HG02981 (cell line): ENCODE measurements around the gene ALKBH1.
"Not testable (repeated sequence)": the region's sequence is repeated elsewhere in the genome, so short reads cannot be mapped to it uniquely, and the experiment has no call there.

Experiments used
- ATAC-seq: cut with Tn5 transposase; IDR thresholded peaks from one replicate; pipeline ENCODE4 v1.9.1; 2021; ENCODE audit warnings: mild to moderate bottlenecking, moderate library complexity; ENCODE audit not compliant: unreplicated experiment

ALKBH1 gene, protein sequence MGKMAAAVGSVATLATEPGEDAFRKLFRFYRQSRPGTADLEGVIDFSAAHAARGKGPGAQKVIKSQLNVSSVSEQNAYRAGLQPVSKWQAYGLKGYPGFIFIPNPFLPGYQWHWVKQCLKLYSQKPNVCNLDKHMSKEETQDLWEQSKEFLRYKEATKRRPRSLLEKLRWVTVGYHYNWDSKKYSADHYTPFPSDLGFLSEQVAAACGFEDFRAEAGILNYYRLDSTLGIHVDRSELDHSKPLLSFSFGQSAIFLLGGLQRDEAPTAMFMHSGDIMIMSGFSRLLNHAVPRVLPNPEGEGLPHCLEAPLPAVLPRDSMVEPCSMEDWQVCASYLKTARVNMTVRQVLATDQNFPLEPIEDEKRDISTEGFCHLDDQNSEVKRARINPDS

DNA sequence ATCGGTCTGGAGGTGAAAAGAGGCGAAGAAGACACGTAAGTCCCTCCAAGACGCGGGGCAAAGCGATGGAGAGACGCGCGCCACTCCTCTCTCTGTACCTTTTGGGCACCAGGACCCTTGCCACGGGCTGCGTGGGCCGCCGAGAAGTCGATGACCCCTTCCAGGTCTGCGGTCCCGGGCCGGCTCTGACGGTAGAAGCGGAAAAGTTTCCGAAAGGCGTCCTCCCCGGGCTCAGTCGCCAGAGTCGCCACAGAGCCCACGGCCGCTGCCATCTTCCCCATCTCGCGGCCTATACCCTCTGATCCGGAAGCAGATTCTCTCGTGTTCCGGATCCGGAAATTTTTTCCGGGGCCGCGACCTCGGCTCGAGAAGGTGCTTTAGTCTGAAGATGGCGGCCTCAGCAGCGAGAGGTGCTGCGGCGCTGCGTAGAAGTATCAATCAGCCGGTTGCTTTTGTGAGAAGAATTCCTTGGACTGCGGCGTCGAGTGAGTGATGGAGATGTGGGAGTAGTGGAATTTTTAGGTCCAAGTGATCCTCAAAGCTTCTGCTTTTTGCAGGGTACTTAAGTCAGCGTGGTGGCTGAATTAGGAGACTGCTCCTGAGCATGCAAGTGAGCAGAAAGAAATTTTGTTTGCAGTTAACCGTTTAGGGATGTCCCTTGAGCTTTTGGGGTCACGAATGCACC, at the start of gene ALKBH1, which contains the start of gene SLIRP:
Gene ALKBH1, minus strand, starts transcription at position 300 of the 685 bp plus-strand sequence. Its CDS starts 19 bp downstream, at position 281.
Gene SLIRP, plus strand, starts transcription at position 380 of the 685 bp plus-strand sequence. Its CDS starts 9 bp downstream, at position 389.
- peak; percentile 96 for ATAC-seq

DNA sequence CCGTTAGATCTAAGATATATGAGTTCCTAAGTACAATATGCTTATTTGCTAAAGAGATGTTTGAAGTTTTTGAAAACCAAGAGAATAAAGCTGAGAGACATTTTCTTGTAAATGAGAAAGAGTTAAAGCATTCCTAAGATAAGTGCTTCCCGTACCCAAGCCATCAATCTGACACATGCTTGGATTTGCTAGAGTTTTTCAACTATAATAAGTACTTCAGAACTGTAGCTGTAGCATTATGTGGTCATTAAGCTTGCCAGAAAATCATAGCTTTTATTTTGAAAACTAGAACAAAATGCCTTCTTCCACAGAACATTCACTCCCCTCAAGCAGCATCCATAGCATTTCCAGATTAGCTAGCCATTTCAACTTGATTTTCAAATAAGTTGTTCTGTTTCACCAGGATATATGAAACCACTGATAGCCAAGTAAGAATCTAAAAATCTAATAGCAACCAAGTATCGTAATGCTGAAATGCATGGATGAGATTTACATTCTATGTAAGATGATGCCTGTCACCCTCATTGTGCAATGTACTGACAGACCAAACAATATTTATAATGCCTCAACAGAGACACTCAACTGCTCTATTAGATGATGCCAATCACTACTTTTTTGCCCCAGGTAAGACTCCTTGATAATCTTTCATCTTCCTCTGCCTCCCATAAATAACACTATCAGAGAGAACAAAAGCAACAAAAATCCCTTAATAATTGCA, 45.1 kb upstream of the ALKBH1 start:
- ATAC-seq, result no peak

DNA sequence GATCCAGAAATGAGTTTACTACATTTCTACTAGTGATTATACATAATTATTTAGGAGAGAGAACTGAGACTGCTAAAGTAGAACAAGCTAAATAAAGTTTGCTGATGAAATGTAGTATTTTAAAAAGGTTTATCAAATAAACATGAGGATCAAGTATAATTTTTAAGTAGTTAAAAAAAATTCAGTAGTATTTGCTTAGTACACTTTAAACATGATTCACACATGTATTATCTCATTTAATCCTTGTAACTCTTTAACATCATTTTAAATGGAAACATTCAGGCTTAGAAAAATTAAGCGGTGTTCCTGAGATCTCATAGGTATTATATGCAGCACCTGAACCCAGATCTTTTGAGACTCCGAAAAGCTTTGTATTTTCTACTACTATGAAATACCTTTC, 44.4 kb upstream of the ALKBH1 start:
- ATAC-seq, result no peak

DNA sequence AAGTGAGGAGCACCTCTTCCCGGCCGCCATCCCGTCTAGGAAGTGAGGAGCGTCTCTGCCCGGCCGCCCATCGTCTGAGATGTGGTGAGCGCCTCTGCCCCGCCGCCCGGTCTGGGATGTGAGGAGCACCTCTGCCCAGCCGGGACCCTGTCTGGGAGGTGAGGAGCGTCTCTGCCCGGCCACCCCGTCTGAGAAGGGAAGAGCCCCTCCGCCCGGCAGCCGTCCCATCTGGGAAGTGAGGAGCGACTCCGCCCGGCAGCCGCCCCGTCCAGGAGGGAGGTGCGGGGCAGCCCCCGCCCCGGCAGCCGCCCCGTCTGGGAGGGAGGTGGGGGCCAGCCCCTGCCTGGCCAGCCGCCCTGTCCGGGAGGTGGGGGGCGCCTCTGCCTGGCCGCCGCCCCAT, 39.6 kb upstream of the ALKBH1 start:
- ATAC-seq, result not testable (repeated sequence)

DNA sequence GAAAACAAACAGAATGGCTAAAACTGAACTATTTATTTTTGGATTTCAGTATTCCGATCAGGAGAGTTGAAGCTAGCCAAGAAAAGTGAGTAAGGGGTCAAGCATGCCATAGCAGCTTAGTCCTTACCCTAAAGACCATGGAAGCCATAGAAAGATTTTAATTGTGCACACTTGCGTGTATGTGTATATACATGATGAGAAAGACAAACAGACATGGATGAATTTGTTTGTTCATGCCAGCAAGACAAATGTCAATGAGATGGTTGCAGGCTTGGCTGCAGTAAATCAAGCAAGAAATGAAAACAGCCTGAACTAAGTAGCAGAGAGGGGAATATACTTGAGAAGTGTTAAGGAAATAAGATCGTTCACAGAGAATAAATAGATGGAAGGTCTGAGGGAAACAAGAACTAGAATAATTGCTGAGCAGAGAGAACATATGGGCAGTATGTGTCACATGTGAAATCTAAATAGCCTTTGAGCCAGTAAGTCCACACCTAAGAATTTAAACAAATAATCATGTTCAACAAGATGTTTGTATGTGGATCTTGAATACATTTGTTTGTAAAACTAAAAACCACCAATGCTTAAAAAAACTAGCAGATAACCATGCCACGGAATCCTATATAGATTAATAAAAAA, 38.4 kb upstream of the ALKBH1 start:
- no peak for ATAC-seq

DNA sequence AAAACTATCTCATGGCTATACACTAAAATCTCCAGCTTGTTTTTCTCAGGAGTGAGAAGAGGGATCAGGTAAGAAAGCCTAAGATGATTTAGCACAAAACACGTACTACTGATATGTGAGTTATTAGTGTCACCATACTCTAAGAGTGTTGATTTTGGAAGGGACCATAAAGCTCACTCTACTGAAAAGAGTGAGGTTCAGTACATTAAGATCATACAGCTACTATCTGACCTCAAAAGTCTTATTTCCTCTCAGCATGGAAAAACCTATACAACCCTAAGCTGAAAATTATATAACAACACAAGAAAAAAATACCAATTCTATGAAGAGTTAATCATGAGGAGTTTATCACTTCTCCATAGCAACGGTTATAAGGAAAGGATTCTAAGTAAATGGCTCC, 33.6 kb upstream of the ALKBH1 start:
- ATAC-seq, result no peak

DNA sequence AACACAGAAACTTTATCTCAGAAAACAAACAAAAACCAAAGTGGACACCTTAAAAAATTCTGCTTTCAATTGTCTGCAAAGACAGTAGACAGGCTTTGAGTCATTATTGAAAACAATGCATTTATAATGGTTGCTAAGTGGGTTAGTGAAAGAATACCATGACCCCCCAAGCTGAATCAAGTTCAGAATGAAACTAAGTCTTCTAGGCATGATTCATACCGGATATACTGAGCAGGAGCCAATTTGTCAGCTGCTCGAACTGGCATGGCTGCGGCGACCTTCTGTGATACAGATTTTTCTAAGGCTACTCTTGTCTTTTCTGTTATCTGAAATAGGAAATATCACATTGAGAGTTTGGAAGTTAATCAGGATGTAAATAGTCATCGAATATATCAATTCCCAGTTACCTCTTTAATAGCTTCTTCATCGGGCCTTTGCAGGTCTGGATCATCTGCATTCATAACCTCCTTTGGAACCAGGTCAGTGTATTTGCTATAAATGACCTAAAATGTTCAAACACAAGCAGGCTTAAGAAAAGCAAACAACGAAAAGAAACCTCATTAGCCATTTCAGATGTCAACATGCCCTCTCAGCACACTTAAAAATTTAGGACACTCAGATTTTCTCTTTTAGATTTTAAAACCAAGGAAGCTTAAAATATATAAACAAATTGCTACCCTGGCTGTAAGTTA, 30.9 kb upstream of the ALKBH1 start:
- ATAC-seq, result no peak

DNA sequence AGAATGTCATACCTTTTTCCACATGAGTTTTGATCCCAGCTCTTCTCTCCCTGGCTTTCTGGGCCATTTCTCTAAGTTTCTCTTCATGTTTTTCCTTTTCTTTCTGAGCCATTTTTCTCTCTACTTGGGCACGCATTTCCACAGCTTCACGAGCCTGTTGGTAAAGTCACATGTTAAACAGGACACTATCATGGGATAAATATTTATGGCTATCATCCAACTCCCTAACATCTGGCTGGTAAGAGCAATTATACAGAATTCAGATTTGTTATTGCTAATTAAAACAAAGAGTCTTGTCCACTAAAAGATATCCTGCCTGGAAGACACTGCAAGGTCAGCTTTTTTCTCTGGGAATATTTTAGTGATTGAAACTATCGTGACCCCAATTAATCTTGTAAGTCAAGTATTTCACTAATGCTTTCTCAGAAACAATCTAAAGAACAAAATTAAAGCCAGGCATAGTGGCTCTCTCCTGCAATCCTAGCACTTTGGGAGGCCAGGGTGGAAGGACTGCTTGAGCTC, 23.2 kb upstream of the ALKBH1 start:
- ATAC-seq, result no peak

DNA sequence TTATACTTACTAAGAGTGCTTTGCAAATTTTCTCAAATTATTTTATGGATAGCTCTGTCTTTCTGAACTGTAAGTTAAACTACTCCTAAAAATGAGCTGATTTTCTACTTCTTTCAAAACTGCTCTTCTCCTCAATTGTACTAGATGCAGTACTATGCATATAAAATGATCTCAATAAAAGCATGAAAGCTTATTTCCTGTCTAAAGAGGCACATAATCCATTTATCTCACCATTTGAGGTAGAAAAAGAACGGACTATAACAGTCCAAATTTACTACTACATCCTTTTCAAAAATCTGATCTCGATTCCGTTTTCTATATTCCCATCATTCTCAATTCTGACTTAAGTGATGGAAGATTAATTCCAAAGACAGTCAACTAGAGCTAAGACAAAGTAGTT, 14.5 kb upstream of the ALKBH1 start:
- ATAC-seq, result no peak

DNA sequence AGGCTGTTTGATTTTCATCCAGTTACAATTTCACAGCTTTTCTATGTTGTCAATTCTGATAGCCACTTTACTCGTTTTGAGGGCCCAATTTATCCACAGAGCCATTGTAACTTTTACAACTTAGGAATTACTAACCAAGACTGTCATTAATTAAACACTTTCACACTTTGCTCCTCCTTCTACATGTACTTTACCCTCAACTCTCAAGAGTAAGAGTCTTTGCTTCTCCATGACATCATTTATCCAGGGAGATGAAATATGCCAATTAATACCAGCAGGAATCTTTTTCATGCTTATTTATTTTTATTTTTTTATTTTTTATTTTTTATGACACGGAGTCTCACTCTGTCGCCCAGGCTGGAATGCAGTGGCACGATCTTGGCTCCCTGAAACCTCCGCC, 13.6 kb upstream of the ALKBH1 start:
- ATAC-seq, result no peak

DNA sequence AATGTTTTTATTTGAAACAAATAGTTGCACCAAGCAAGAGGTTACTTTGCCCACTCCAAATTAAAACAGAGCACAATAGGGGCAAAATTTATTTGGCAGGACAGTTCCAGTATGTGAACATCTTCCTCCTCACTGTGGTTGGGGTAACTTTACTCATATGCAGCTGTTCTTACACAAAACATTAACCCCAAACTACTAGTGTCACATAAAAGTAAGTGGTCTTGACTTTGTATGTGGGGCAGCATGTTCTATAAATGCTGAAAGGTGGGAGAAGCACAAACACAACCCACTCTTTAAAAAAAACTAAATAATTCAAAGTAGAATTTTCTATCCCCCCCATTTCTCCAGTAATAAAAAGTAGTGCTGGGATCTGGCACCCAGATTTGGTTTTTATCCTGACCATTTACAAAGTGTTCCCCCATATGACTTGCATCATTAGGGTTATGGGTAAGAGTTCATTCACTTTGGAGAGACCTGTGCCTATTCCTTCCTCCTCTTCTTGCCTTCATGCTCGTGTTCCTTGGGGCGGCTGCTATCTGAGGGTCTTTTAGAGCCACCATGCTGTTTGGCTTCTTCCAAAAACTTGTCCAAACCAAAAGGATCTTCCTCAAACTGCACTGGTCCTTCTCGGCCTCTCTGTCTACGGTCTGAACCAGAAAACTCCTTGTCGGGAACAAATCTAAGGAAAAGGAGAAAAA, 9.9 kb upstream of the ALKBH1 start:
- no peak for ATAC-seq

DNA sequence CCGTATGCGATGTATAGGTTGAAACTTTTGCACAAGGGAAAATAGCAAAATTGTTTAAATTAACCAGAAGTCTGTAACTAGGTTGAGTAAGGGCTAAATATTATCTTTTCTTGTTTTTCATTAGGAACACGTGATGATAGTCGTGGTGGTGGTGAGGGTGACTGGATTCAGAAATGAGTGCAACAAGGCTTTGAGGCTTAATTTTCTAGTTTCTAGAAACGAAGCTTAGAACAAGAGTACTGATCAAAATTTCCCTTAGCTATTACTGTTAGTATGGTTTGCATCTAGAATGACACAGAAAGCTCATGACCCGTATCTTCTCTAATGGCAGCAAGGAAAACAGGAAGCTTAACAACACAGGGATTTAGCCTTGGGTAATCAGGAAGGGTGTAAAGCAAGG, 7.1 kb upstream of the ALKBH1 start:
- no peak for ATAC-seq

DNA sequence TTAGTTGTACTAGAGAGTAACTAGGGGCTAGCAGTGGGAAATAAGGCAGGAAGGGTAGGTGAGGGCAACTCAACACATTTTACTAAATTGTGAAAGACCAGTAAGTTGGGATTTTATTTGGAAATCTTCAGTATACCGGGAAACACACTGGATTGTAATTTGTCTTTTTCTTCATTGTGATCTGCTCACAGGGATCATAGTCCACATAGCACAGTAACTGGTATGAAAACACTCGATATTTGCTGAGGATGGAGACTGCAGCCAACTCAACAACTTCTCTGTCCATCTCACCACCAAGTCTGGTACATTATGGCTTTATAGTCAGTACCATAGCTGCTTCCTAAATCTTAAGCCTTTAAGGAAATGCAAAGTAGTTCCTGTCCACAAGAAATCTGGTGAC, 2.5 kb upstream of the ALKBH1 start:
- no peak for ATAC-seq

DNA sequence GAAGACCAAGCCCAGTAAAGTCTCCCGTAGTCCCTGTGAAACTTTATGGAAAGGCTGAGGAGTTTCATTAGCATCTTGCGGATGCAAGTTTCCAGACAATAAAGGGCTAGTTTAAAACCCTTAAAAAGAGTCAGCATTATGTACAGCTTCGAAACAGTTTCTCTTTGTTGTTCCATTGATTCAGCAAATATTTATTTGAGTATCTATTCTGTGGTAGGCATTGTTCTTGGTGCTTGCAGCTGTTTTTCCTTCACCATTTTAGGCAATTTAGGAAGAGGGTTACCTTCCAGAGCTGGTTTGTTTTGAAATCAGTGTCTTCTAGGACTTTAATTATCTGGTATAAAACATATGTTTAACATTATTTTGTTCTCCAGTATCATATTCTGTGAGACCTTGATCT, 1.6 kb upstream of the ALKBH1 start:
- ATAC-seq, result no peak

DNA sequence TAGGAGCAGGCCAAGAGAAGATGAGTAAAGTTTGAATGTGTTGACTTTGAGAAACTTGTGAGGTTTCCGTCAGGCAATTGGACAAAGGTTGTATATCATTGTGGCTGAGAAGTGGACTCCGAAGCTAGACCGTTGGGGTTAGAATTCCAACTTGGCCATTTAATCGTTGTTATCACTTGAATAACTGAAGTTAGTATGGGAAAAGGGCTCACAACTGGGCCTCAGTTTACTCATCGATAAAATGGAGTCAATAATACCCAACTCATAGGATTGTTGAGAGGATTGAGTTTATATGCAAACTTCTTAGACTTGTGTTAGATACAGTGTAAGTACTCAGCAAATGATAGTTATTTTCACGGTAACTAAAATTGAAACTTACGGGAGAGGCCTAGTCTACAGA, 926 bp upstream of the ALKBH1 start:
- no peak for ATAC-seq

DNA sequence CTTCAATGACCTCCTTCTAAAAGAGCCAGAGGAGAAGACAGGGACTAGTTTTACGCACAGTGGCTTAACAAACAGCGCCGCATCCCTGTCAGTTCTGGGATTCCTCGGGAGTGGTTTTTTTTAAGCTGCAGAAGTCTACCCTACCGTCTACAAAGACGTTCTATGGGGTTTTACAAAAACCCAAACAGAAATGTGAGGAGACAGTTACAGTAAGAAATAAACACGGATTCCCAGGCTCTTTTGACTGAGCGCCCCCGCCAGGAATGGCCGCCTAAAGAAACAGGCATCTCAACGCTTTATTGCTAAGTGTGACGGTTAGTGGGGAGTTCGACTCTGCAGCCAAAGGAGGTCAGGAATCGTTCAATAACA, 484 bp downstream of the ALKBH1 start:
- ATAC-seq, result peak; percentile 21

DNA sequence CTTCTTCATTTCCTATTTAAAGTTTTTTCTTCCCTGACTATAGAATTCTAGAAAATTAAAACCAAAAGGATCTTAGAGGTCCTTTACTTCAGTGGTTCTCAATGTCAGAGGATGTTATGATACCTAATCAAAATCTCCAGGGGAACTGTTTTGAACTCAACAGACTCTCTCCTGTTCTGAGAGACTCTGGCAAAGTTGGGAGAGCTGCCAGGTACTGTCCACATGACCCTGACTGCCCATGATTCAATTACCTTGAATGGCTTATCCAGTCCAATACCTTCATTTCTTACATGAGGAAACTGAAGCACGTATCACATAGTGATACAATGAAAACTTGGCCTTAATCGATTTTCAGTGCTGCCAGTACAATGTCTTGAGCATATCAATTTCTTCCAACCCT, 16.6 kb downstream of the ALKBH1 start:
- ATAC-seq, result no peak

DNA sequence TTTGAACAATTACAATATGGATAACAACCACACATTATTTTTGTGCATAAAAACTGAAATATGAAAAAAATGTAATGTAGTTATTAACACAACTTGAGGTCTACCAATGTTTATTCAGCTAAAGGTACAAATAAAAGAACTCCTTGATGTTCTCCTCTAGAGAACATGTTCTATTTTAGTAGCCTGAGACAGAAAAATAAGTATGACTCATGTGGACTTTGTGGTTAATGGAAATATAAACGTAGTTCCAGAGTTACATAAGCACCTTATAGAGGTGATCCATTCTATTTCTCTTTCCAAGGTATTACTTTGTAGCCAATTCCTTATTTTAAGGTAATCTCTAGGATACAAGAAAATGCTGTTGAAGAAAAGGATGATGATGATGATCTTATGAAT, 25.7 kb downstream of the ALKBH1 start:
- no peak for ATAC-seq

DNA sequence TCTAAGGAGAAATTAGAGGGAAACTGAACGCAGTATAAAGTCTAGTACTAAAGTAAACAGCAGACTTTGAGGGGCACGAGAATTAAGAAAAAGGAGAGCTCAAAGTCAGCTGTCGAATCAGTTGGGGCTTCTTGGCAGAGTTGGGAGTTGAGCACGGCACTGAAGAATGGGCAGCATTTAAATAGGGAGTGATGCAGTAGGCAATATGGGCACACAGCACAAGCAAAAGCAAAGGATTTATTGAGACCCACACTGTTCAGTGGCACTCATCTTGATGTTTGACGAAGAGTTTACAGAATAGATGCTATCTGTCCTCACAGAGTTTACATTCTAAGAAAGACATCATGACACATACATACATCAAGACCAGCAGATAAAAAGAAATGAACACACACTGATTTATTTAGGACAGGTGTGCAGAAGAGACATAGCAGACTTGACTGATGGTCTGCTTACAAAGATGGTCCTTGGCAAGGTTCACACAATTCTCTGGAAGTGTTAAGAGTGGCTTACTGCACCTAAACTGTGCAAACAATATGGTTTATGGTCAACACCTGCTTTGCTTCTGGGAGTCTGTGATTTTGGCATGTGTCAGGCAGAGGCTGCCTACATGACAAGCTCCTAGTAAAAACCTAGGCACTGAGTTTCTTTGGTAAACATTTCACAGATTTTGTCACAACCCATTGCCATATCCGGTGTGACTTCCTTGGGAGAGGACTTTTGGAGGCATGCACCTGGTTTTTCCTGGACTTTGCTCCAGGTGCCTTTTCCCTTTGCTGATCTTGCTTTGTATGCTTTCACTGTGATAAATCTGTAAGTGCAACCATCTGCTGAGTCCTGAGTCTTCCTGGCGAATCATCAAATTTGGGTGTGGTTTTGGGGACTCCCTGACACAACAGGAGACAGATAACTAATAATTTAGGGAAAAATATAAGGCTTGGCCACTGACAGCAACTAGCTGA, 26.3 kb downstream of the ALKBH1 start:
- no peak for ATAC-seq
